Spleen (tissue), 11 donors: Measurements from ENCODE around the gene ARL13A. TPM values are rescaled to one million over a fixed set of nuclear protein-coding genes. Genes with fewer than 3 reads are reported as not detected.

Source experiments
- DNase-seq: peaks from one replicate; pipeline ENCODE4 v3.0.0-alpha.2; 2020
- H3K27ac ChIP-seq, 8 donors: fragments of 200-600 bp; sonication (generic) in 7 of 8; 1 replicate in 4 of 8; 2 replicates in 4 of 8; pipeline versions ENCODE4 v1.5.0 to v1.8.0; 2016 to 2021; ENCODE audit warnings: inconsistent platforms in 4 of 8, mild to moderate bottlenecking in 4 of 8, moderate library complexity in 1 of 8
- H3K27me3 ChIP-seq, 7 donors: fragments of 200-600 bp; sonication (generic) in 6 of 7; replicated peaks in 1 of 7; 1 replicate in 4 of 7; 2 replicates in 3 of 7; pipeline versions ENCODE4 v1.5.0 to v1.8.0; 2016 to 2021; ENCODE audit warnings: inconsistent platforms in 3 of 7, mild to moderate bottlenecking in 1 of 7
- H3K36me3 ChIP-seq, 6 donors: fragments of 200-600 bp; sonication (generic) in 5 of 6; 1 replicate in 4 of 6; 2 replicates in 2 of 6; pipeline versions ENCODE4 v1.5.0 to v1.8.0; 2016 to 2021; ENCODE audit warnings: inconsistent platforms in 2 of 6
- H3K4me1 ChIP-seq, 6 donors: fragments of 200-600 bp; sonication (generic) in 5 of 6; 1 replicate in 3 of 6; 2 replicates in 3 of 6; pipeline versions ENCODE4 v1.5.0 to v1.8.0; 2016 to 2021; ENCODE audit warnings: inconsistent platforms in 3 of 6
- H3K4me3 ChIP-seq, 8 donors: fragments of 200-600 bp; sonication (generic) in 7 of 8; 1 replicate in 4 of 8; 2 replicates in 4 of 8; pipeline versions ENCODE4 v1.5.0 to v1.8.0; 2016 to 2021; ENCODE audit warnings: inconsistent platforms in 4 of 8, mild to moderate bottlenecking in 4 of 8, moderate library complexity in 2 of 8
- H3K9me3 ChIP-seq, 8 donors: fragments of 200-600 bp; sonication (generic) in 7 of 8; 1 replicate in 4 of 8; 2 replicates in 4 of 8; pipeline versions ENCODE4 v1.5.0 to v1.8.0; 2016 to 2021; ENCODE audit warnings: inconsistent platforms in 4 of 8
- POLR2A ChIP-seq, 3 donors: fragments of 450-650 bp; IDR thresholded peaks; one replicate each; pipeline ENCODE4 v1.5.1; 2017; ENCODE audit warnings: antibody characterized with exemption in 3 of 3, mild to moderate bottlenecking in 1 of 3
- POLR2AphosphoS5 ChIP-seq, 3 donors: sonication (generic); formaldehyde crosslinking; IDR thresholded peaks; one replicate each; pipeline ENCODE4 v1.5.1; 2017; ENCODE audit warnings: antibody characterized with exemption in 3 of 3
- WGBS, 5 donors: extraction: QIAGEN DNeasy Blood & Tissue Kit in 3 of 5; methylation state at CpG; one replicate each; pipeline versions ENCODE4 v1.1.5 to v1.1.7; 2013 to 2018; 5-methylcytosine and 5-hydroxymethylcytosine counted together
- intact Hi-C: fragments of 100-400 bp; cut with DNase I; formaldehyde crosslinking; loops from one replicate; pipeline ENCODE4 v1.15.0; 2023; ENCODE audit warnings: low total_unique reads
- polyA plus RNA-seq, 3 donors: library from polyadenylated mRNA; stranded (reverse); fragments of 200-250 nt; gene quantifications; one replicate each; pipeline ENCODE4 v1.2.1, GENCODE V29; 2013
- total RNA-seq, 7 donors: library from RNA; depleted of rRNA in 3 of 7; stranded (reverse); fragments of >200 nt in 3 of 7; fragmentation: NEBNext Ultra II Directional in 4 of 7; extraction: Animal tissue kit (Norgen Biotek cat#: 25700) in 4 of 7; gene quantifications; one replicate each; pipeline versions ENCODE4 v1.1.0 to v1.2.1, GENCODE V29; 2016 to 2021
- TF ChIP-seq, protein P1 (sequence below), 11 experiments: fragments of 200-600 bp in 7 of 11; fragments of 450-650 bp in 4 of 11; sonication (generic) in 4 of 11; IDR thresholded peaks in 8 of 11; conservative IDR thresholded peaks in 3 of 11; 1 replicate in 7 of 11; 2 replicates in 4 of 11; pipeline versions ENCODE4 v1.4.0 to v1.8.0; 2016 to 2021; ENCODE audit warnings: antibody characterized with exemption in 11 of 11, inconsistent platforms in 4 of 11, mild to moderate bottlenecking in 1 of 11
- donor health status: healthy with polysubstance abuse.
- donor health status: DM: no; HTN: no; CAD: no; lungs with moderate emphysema.
- donor health status: DM: no; HTN: no; CAD: no.
- donor health status: Bipolar disorder and iron deficiency.
- donor health status: healthy.
- donor health status: DM: no; HTN: no; CAD: no.
- donor health status: DM: yes; HTN: yes; CAD: no.

Gene ARL13A
- total and polyA plus RNA-seq, 10 donors = 0.69 TPM; not detected in 9

DNA sequence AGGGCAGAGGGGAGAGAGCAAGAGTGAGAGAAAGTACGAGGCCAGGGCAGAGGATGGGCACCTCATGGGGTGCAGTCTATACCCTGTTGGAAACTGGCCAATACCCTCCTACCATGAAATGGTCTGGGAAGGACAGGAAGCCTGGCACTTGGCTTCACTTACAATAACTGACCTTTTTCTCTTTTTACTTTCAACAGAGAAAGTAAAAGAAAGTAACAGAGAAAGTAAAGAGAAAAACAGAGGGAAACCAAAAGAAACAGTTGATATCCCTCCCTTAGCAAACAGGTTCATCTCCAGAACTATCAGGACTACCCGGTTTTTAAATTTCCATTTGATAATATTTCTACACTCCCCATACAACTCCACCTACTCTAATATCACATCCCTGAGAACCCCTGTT lies 20.6 kb downstream of the ARL13A start:
- Histone ChIP-seq H3K4me3 (no peak overlapping the region), H3K4me1 (no peaks in the 10 kb centered on the region), H3K36me3 (peaks cover 0 to 11% (median 0%) of the 10 kb centered on the region in 6 donors), H3K27ac (no peak overlapping the region), H3K27me3 (no peaks in the 10 kb centered on the region), H3K9me3 (no peaks in the 10 kb centered on the region)
- no peak for DNase-seq
- WGBS, 5 donors = 60 to 91% (median 69%) methylated on average over 2 of the region's 2 CpGs
- TF ChIP-seq POLR2A (IDR thresholded peaks at IDR 0.05) = no peak
- TF ChIP-seq, protein P1, sequence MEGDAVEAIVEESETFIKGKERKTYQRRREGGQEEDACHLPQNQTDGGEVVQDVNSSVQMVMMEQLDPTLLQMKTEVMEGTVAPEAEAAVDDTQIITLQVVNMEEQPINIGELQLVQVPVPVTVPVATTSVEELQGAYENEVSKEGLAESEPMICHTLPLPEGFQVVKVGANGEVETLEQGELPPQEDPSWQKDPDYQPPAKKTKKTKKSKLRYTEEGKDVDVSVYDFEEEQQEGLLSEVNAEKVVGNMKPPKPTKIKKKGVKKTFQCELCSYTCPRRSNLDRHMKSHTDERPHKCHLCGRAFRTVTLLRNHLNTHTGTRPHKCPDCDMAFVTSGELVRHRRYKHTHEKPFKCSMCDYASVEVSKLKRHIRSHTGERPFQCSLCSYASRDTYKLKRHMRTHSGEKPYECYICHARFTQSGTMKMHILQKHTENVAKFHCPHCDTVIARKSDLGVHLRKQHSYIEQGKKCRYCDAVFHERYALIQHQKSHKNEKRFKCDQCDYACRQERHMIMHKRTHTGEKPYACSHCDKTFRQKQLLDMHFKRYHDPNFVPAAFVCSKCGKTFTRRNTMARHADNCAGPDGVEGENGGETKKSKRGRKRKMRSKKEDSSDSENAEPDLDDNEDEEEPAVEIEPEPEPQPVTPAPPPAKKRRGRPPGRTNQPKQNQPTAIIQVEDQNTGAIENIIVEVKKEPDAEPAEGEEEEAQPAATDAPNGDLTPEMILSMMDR (IDR thresholded peaks at IDR 0.05 in 8 of 11, conservative IDR thresholded peaks at IDR 0.05 in 3 of 11) = no peak
- no peak for TF ChIP-seq POLR2AphosphoS5 (IDR thresholded peaks at IDR 0.05)
- intact Hi-C loops = no loop called here

GRCh38 chrX:100994352-100995281 lies 25.1 kb downstream of the ARL13A start:
- TF ChIP-seq POLR2A (IDR thresholded peaks at IDR 0.05) = no peak
- TF ChIP-seq, protein P1 (IDR thresholded peaks at IDR 0.05 in 8 of 11, conservative IDR thresholded peaks at IDR 0.05 in 3 of 11) = no peak
- TF ChIP-seq POLR2AphosphoS5 (IDR thresholded peaks at IDR 0.05) = no peak
- Histone ChIP-seq H3K27ac (no peak overlapping the region), H3K4me1 (no peaks in the 10 kb centered on the region), H3K36me3 (peaks cover 0 to 7% (median 0%) of the 10 kb centered on the region in 6 donors), H3K9me3 (no peaks in the 10 kb centered on the region), H3K4me3 (no peak overlapping the region), H3K27me3 (no peaks in the 10 kb centered on the region)
- intact Hi-C loops = no loop called here
- 59 to 88% (median 69%) methylated on average over 4 to 5 of the region's 5 CpGs for WGBS, 5 donors
- DNase-seq = no peak

DNA sequence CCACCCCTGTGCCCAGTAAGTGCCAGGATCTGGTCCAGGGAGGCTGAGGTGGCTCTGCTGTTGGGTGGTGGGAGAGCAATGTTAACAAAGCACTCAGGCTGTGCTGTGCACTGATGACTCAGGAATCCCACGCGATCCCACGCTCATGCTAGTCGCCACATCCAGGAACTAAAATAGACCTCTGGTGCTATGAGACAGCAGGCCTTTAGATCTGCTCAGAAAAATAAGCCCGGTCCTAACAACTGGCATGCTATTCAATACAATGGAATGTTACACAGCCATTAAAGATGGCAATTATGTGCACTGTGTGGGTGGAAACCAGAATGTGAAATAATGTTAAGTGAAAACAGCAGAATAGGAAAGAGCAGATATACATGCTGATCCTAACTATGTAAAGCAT lies 26.0 kb downstream of the ARL13A start:
- H3K36me3 ChIP-seq = peaks cover 0 to 9% (median 0%) of the 10 kb centered on the region in 6 donors
- H3K27me3 ChIP-seq = no peaks in the 10 kb centered on the region
- no peaks in the 10 kb centered on the region for H3K9me3 ChIP-seq
- intact Hi-C loops = no loop called here
- no peaks in the 10 kb centered on the region for H3K4me1 ChIP-seq
- 81 to 95% (median 86%) methylated on average over 5 of the region's 5 CpGs for WGBS, 5 donors
- TF ChIP-seq POLR2AphosphoS5 (IDR thresholded peaks at IDR 0.05) (no peak), POLR2A (IDR thresholded peaks at IDR 0.05) (no peak)
- TF ChIP-seq, protein P1 (IDR thresholded peaks at IDR 0.05 in 8 of 11, conservative IDR thresholded peaks at IDR 0.05 in 3 of 11) = no peak
- H3K4me3 ChIP-seq = no peak overlapping the region
- H3K27ac ChIP-seq = no peak overlapping the region
- no peak for DNase-seq

GRCh38 chrX:100999451-100999850 lies 29.9 kb downstream of the ARL13A start:
- H3K4me1 ChIP-seq = no peaks in the 10 kb centered on the region
- no peak overlapping the region for H3K4me3 ChIP-seq
- no peaks in the 10 kb centered on the region for H3K27me3 ChIP-seq
- WGBS, 5 donors = 89 to 100% (median 98%) methylated on average over 2 of the region's 2 CpGs
- intact Hi-C loops = no loop called here
- no peak for TF ChIP-seq POLR2A (IDR thresholded peaks at IDR 0.05)
- TF ChIP-seq, protein P1 (IDR thresholded peaks at IDR 0.05 in 8 of 11, conservative IDR thresholded peaks at IDR 0.05 in 3 of 11) = no peak
- no peak for TF ChIP-seq POLR2AphosphoS5 (IDR thresholded peaks at IDR 0.05)
- peaks cover 0 to 34% (median 0%) of the 10 kb centered on the region in 6 donors for H3K36me3 ChIP-seq
- H3K27ac ChIP-seq = no peak overlapping the region
- DNase-seq = no peak
- H3K9me3 ChIP-seq = no peaks in the 10 kb centered on the region
